GM23338 (cell line): ENCODE measurements around the gene M1AP. TPM values are rescaled to one million over a fixed set of nuclear protein-coding genes. Genes with fewer than 3 reads are reported as not detected.

ENCODE experiments used
- ATAC-seq: fragments of 200-7000 bp; cut with Tn5 transposase; 3 replicates; pipeline ENCODE4 v1.9.1; 2020
- DNase-seq: peaks from one replicate; pipeline ENCODE4 v3.0.0-alpha.2; 2015; ENCODE audit warnings: low spot score
- H2AFZ ChIP-seq: fragments of 200-600 bp; sonication (generic); 2 replicates; pipeline ENCODE4 v1.8.0; 2016; ENCODE audit warnings: antibody characterized with exemption, mild to moderate bottlenecking, moderate library complexity
- H3F3A ChIP-seq: fragments of 200-600 bp; sonication (generic); replicated peaks from 2 replicates; pipeline ENCODE4 v1.8.0; 2017; ENCODE audit warnings: antibody characterized with exemption, mixed run types, low read depth
- H3K27ac ChIP-seq: fragments of 200-600 bp; sonication (generic); 2 replicates; pipeline ENCODE4 v1.6.1; 2016; ENCODE audit warnings: low read depth
- H3K27me3 ChIP-seq: fragments of 200-600 bp; sonication (generic); 2 replicates; pipeline ENCODE4 v1.8.0; 2016; ENCODE audit warnings: mild to moderate bottlenecking, mixed run types, moderate library complexity; ENCODE audit not compliant: insufficient read depth
- H3K36me3 ChIP-seq: fragments of 200-600 bp; sonication (generic); 2 replicates; pipeline ENCODE4 v1.8.0; 2016; ENCODE audit warnings: mild to moderate bottlenecking; ENCODE audit not compliant: insufficient read depth
- H3K4me1 ChIP-seq: fragments of 200-600 bp; sonication (generic); 2 replicates; pipeline ENCODE4 v1.8.0; 2016; ENCODE audit warnings: mild to moderate bottlenecking, moderate library complexity; ENCODE audit not compliant: insufficient read depth
- H3K4me2 ChIP-seq: fragments of 200-600 bp; sonication (generic); 2 replicates; pipeline ENCODE4 v1.7.1; 2017; ENCODE audit warnings: mixed run types
- H3K4me3 ChIP-seq: fragments of 200-600 bp; sonication (generic); 2 replicates; pipeline ENCODE4 v1.6.1; 2016; ENCODE audit warnings: mixed run types
- H3K79me2 ChIP-seq: fragments of 200-600 bp; sonication (generic); replicated peaks from 2 replicates; pipeline ENCODE4 v1.8.0; 2017; ENCODE audit warnings: mild to moderate bottlenecking; ENCODE audit not compliant: insufficient read depth
- H3K9me2 ChIP-seq: fragments of 200-600 bp; sonication (generic); 2 replicates; pipeline ENCODE4 v1.8.0; 2017; ENCODE audit not compliant: insufficient read depth
- H4K20me1 ChIP-seq: fragments of 200-600 bp; sonication (generic); replicated peaks from 2 replicates; pipeline ENCODE4 v1.8.0; 2017; ENCODE audit warnings: mild to moderate bottlenecking; ENCODE audit not compliant: insufficient read depth
- H3K27ac Mint-ChIP-seq: 2 replicates; pipeline ENCODE4 v1.8.0; 2020; ENCODE audit warnings: inconsistent platforms, mild to moderate bottlenecking, moderate library complexity, mixed read lengths
- H3K27me3 Mint-ChIP-seq: 3 replicates; pipeline ENCODE4 v1.8.0; 2022; ENCODE audit warnings: low read depth, mild to moderate bottlenecking, moderate library complexity, mixed read lengths, inconsistent platforms; ENCODE audit not compliant: insufficient read depth, poor library complexity
- H3K36me3 Mint-ChIP-seq: 3 replicates; pipeline ENCODE4 v1.8.0; 2021; ENCODE audit warnings: low read depth, mild to moderate bottlenecking, inconsistent platforms, moderate library complexity, mixed read lengths
- H3K4me1 Mint-ChIP-seq: 3 replicates; pipeline ENCODE4 v1.8.0; 2020; ENCODE audit warnings: mild to moderate bottlenecking, inconsistent platforms, mixed read lengths
- H3K4me3 Mint-ChIP-seq: 3 replicates; pipeline ENCODE4 v1.8.0; 2021; ENCODE audit warnings: moderate library complexity, mild to moderate bottlenecking, inconsistent platforms, mixed read lengths
- H3K9me3 Mint-ChIP-seq: 3 replicates; pipeline ENCODE4 v1.8.0; 2020; ENCODE audit warnings: moderate library complexity, mild to moderate bottlenecking, inconsistent platforms, mixed read lengths
- CREB1 ChIP-seq: fragments of 250-450 bp; sonication (Bioruptor Pico); IDR thresholded peaks from 2 replicates; pipeline ENCODE4 v1.5.0; 2020; ENCODE audit warnings: low read depth, mild to moderate bottlenecking, moderate library complexity
- CTCF ChIP-seq, 2 experiments: fragments of 200-600 bp in 1 of 2; sonication (generic) in 1 of 2; conservative IDR thresholded peaks; 2 replicates each; pipeline versions ENCODE4 v1.5.1 to v1.6.1; 2016 to 2017; ENCODE audit warnings: antibody characterized with exemption in 2 of 2, low read depth in 2 of 2, mild to moderate bottlenecking in 2 of 2, moderate library complexity in 1 of 2
- ETS1 ChIP-seq: IDR thresholded peaks from 2 replicates; pipeline ENCODE4 v1.6.1; 2016; ENCODE audit warnings: antibody characterized with exemption
- EZH2phosphoT487 ChIP-seq: fragments of 200-600 bp; sonication (generic); IDR thresholded peaks from one replicate; pipeline ENCODE4 v1.8.1; 2018; ENCODE audit warnings: antibody characterized with exemption; ENCODE audit not compliant: unreplicated experiment
- JUNB ChIP-seq: IDR thresholded peaks from one replicate; pipeline ENCODE4 v1.6.1; 2016; ENCODE audit warnings: antibody characterized with exemption; ENCODE audit not compliant: unreplicated experiment
- POLR2AphosphoS5 ChIP-seq: IDR thresholded peaks from 2 replicates; pipeline ENCODE4 v1.6.1; 2016; ENCODE audit warnings: antibody characterized with exemption, low read depth
- REST ChIP-seq: IDR thresholded peaks from one replicate; pipeline ENCODE4 v1.6.1; 2018; ENCODE audit warnings: antibody characterized with exemption; ENCODE audit not compliant: unreplicated experiment
- STAT1 ChIP-seq: IDR thresholded peaks from one replicate; pipeline ENCODE4 v1.6.1; 2016; ENCODE audit warnings: antibody characterized with exemption; ENCODE audit not compliant: unreplicated experiment
- ZNF114 ChIP-seq: fragments of 250-450 bp; sonication (Bioruptor Pico); IDR thresholded peaks from 2 replicates; pipeline ENCODE4 v1.5.0; 2020; ENCODE audit warnings: mild to moderate bottlenecking, moderate library complexity
- ZNF331 ChIP-seq: fragments of 250-450 bp; sonication (Bioruptor Pico); IDR thresholded peaks from 2 replicates; pipeline ENCODE4 v1.5.0; 2020; ENCODE audit warnings: low read depth, mild to moderate bottlenecking, moderate library complexity
- ZNF462 ChIP-seq: fragments of 250-450 bp; sonication (Bioruptor Pico); IDR thresholded peaks from 2 replicates; pipeline ENCODE4 v1.5.0; 2020; ENCODE audit warnings: mild to moderate bottlenecking, moderate library complexity
- polyA plus RNA-seq: library from polyadenylated mRNA; unstranded; fragments of >200 nt; fragmentation: Nextera tagmentation; extraction: Ambion mirVana; gene quantifications from 2 replicates; pipeline ENCODE4 v1.2.1, GENCODE V29; 2016
- total RNA-seq: library from RNA; depleted of rRNA; stranded (reverse); fragments of >200 nt; shearing (Covaris generic); gene quantifications from 2 replicates; pipeline ENCODE4 v1.2.3, GENCODE V29; 2014

M1AP gene
- total and polyA plus RNA-seq, 2 experiments from 2014 or later, result 5.1 to 12.1 TPM

GRCh38 chr2:74670263-74670662 is 22.1 kb upstream of the M1AP start (continued):
- TF ChIP-seq ZNF331 (CRISPR knock-in tag), result no peak
- no peak for TF ChIP-seq REST
- no peak for TF ChIP-seq JUNB

- no peak overlapping the region for H2AFZ ChIP-seq
- H3K36me3 Mint-ChIP-seq, result no peaks in the 10 kb centered on the region
- no peak overlapping the region for H3K4me3 Mint-ChIP-seq
- H3K79me2 ChIP-seq, result no peaks in the 10 kb centered on the region
- no peaks in the 10 kb centered on the region for H3F3A ChIP-seq
- H3K4me3 ChIP-seq, result no peak overlapping the region
- DNase-seq, result no peak
- no peaks in the 10 kb centered on the region for H3K27me3 ChIP-seq
- no peaks in the 10 kb centered on the region for H4K20me1 ChIP-seq
- ATAC-seq, result no peak
- no peak overlapping the region for H3K27ac ChIP-seq
- H3K4me2 ChIP-seq, result no peak overlapping the region
- H3K36me3 ChIP-seq, result no peaks in the 10 kb centered on the region
- H3K9me2 ChIP-seq, result no peaks in the 10 kb centered on the region
- no peaks in the 10 kb centered on the region for H3K4me1 Mint-ChIP-seq
- no peak overlapping the region for H3K27ac Mint-ChIP-seq
- H3K27me3 Mint-ChIP-seq, result no peaks in the 10 kb centered on the region
- no peaks in the 10 kb centered on the region for H3K9me3 Mint-ChIP-seq
- no peaks in the 10 kb centered on the region for H3K4me1 ChIP-seq
- TF ChIP-seq ZNF462 (CRISPR knock-in tag) (no peak), EZH2phosphoT487 (no peak), CTCF (conservative IDR thresholded peaks at IDR 0.05; ENCODE audit: low read depth in 2 of 2) (no peak), CREB1 (CRISPR knock-in tag) (no peak), ZNF331 (CRISPR knock-in tag) (no peak), JUNB (no peak), STAT1 (no peak), ZNF114 (CRISPR knock-in tag) (no peak), POLR2AphosphoS5 (no peak), ETS1 (no peak)
These were observed 20.0 kb upstream of the M1AP start for GRCh38 chr2:74668087-74668486.
